Measurements from ENCODE around the gene RHBDF2. TPM values are rescaled to one million over a fixed set of nuclear protein-coding genes. Genes with fewer than 3 reads are reported as not detected.

The RHBDF2 gene
- total RNA-seq, 1 donor from 2014 or later, result 30.7 TPM

DNA sequence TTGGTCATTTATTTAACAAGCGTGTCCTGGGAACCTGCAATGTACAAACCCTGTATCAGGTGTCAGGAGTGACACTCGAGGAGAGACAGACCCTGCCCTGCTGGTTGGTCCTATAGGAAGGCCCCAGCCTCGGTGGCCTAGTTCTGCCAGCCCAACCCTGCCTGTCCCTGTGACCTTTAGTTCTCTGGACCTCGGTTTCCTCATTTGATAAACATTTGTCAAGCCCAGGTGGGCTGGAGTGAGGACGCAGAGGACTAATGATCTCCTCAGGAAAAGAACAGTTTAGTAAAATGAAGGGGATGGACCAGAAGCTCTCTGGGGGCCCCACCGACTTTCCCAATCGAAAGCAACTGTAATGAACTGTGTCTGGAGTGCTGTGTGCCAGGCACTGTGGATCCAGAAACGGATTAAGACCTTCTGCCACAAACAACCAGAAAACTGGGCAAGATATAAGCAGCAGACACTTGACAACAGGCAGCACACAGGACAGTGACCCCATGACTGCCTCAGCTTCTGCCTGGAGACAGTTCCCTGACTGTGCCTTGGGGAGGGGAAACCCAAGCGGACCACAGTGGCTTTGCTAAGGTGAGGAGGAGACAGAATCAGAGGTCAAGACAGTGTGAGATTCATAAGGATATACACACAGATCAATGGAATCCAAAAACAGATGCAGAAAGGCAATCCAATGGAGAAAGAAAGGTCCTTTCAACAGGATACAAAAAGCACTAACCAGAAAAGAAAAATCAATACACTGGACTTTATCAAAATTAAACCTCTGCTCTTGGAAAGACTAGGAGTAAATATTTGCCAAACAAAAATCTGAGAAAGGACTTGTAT is 47.4 kb upstream of the RHBDF2 start:
- FAIRE-seq (no peak), DNase-seq (ENCODE audit: low read depth) (no peak)
- TF ChIP-seq, protein P1, sequence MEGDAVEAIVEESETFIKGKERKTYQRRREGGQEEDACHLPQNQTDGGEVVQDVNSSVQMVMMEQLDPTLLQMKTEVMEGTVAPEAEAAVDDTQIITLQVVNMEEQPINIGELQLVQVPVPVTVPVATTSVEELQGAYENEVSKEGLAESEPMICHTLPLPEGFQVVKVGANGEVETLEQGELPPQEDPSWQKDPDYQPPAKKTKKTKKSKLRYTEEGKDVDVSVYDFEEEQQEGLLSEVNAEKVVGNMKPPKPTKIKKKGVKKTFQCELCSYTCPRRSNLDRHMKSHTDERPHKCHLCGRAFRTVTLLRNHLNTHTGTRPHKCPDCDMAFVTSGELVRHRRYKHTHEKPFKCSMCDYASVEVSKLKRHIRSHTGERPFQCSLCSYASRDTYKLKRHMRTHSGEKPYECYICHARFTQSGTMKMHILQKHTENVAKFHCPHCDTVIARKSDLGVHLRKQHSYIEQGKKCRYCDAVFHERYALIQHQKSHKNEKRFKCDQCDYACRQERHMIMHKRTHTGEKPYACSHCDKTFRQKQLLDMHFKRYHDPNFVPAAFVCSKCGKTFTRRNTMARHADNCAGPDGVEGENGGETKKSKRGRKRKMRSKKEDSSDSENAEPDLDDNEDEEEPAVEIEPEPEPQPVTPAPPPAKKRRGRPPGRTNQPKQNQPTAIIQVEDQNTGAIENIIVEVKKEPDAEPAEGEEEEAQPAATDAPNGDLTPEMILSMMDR (IDR thresholded peaks at IDR 0.05; ENCODE audit: insufficient read depth, low read depth, low read length), result no peak
- TF ChIP-seq EZH2 (IDR thresholded peaks at IDR 0.05; ENCODE audit: insufficient read depth, low read length), result no peak
- H3K27ac Mint-ChIP-seq (ENCODE audit: unreplicated experiment), result no peak overlapping the region
- Histone ChIP-seq H3K27me3 (ENCODE audit: insufficient read depth, low read length) (peaks cover 3% of the 10 kb centered on the region), H3K27ac (ENCODE audit: low read depth, low read length) (no peak overlapping the region), H3K9me3 (ENCODE audit: insufficient read depth, low read depth, low read length) (no peaks in the 10 kb centered on the region), H3K4me3 (ENCODE audit: insufficient read depth, low read depth, low read length) (no peak overlapping the region), H3K79me2 (ENCODE audit: insufficient read depth, low read length) (no peaks in the 10 kb centered on the region), H2AFZ (ENCODE audit: low read depth, low read length) (no peak overlapping the region), H4K20me1 (ENCODE audit: insufficient read depth, low read length) (no peaks in the 10 kb centered on the region), H3K36me3 (ENCODE audit: insufficient read depth, low read length) (no peaks in the 10 kb centered on the region), H3K4me2 (ENCODE audit: low read length) (no peak overlapping the region), H3K9ac (ENCODE audit: low read length) (no peak overlapping the region), H3K4me1 (ENCODE audit: insufficient read depth, low read length) (peaks cover 40% of the 10 kb centered on the region)
- H3K9me3 Mint-ChIP-seq (ENCODE audit: unreplicated experiment), result no peaks in the 10 kb centered on the region
- peaks cover 17% of the 10 kb centered on the region for H3K27me3 Mint-ChIP-seq (ENCODE audit: low read depth, unreplicated experiment)
- peaks cover 2% of the 10 kb centered on the region for H3K36me3 Mint-ChIP-seq (ENCODE audit: low read depth, unreplicated experiment)
- peaks cover 33% of the 10 kb centered on the region for H3K4me1 Mint-ChIP-seq (ENCODE audit: low read depth, unreplicated experiment)
- no peak overlapping the region for H3K4me3 Mint-ChIP-seq (ENCODE audit: unreplicated experiment)

DNA sequence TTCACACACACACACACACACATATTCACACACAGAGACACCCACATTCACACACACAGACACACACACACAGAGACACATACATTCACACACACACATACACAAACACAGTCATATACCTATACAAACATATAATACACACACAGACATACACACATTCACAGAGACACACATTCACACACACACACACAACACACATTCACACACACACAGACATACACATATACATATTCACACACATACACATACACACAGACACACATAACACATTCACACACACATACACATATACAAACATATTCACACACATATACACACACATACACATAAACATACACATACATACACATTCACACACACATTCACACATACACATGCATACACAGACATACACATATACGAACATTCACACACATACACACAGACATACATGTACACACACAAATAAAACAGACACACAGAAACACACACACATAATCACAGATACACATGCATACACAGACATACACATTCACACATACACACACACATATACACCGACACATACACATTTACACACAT is 46.5 kb upstream of the RHBDF2 start:
- peaks cover 40% of the 10 kb centered on the region for H3K4me1 ChIP-seq (ENCODE audit: insufficient read depth, low read length)
- H3K36me3 ChIP-seq (ENCODE audit: insufficient read depth, low read length), result no peaks in the 10 kb centered on the region
- H3K27me3 ChIP-seq (ENCODE audit: insufficient read depth, low read length), result peaks cover 7% of the 10 kb centered on the region
- H3K27ac Mint-ChIP-seq (ENCODE audit: unreplicated experiment), result no peak overlapping the region
- H2AFZ ChIP-seq (ENCODE audit: low read depth, low read length), result no peak overlapping the region
- no peaks in the 10 kb centered on the region for H3K9me3 ChIP-seq (ENCODE audit: insufficient read depth, low read depth, low read length)
- H3K79me2 ChIP-seq (ENCODE audit: insufficient read depth, low read length), result no peaks in the 10 kb centered on the region
- peaks cover 18% of the 10 kb centered on the region for H3K27me3 Mint-ChIP-seq (ENCODE audit: low read depth, unreplicated experiment)
- no peak overlapping the region for H3K4me3 Mint-ChIP-seq (ENCODE audit: unreplicated experiment)
- H3K4me1 Mint-ChIP-seq (ENCODE audit: low read depth, unreplicated experiment), result peaks cover 33% of the 10 kb centered on the region
- FAIRE-seq (peak; percentile 50), DNase-seq (ENCODE audit: low read depth) (no peak)
- TF ChIP-seq EZH2 (IDR thresholded peaks at IDR 0.05; ENCODE audit: insufficient read depth, low read length), result no peak
- TF ChIP-seq, protein P1 (IDR thresholded peaks at IDR 0.05; ENCODE audit: insufficient read depth, low read depth, low read length), result no peak
- H3K9ac ChIP-seq (ENCODE audit: low read length), result peak overlapping the region; percentile 11
- no peaks in the 10 kb centered on the region for H3K9me3 Mint-ChIP-seq (ENCODE audit: unreplicated experiment)
- H3K36me3 Mint-ChIP-seq (ENCODE audit: low read depth, unreplicated experiment), result peaks cover 2% of the 10 kb centered on the region
- no peak overlapping the region for H3K27ac ChIP-seq (ENCODE audit: low read depth, low read length)
- H4K20me1 ChIP-seq (ENCODE audit: insufficient read depth, low read length), result no peaks in the 10 kb centered on the region
- H3K4me2 ChIP-seq (ENCODE audit: low read length), result peak overlapping the region; percentile 76
- no peak overlapping the region for H3K4me3 ChIP-seq (ENCODE audit: insufficient read depth, low read depth, low read length)
